ENCODE measurements around the gene FHIT.

DNA sequence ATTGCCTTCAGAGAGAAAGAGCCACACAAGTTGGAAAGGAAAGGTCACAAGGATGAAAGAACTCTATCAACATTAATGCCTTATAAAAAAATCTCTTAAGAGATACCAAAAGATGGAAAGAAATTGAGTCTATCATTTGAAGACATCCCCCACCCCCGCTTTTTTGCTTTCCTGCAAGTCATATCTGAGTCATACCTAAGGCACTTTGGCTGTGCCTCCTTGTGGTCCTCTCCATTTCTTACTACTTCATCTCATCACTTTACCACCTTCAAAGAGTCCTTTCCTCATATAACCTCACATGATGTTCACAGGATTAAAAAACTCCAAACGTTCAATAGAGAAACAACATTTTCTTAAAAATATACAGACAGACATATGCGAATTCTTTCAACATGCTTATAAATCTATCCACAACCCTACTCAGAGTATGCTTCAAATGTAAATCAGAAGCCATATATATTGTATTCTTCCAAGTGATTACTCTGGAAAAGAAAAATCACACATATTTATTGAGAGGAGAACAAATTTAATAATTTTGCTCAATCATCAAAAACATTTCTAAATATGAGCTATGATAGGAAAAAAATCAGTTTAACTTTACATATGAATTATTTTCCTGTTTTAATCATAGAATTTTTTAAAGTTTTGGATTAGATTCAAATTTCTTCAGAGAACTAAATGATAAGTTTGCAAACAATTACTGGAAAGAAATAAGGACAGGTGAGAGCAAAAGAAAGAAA is 1197.6 kb downstream of the FHIT start:
- TF ChIP-seq, protein P1, sequence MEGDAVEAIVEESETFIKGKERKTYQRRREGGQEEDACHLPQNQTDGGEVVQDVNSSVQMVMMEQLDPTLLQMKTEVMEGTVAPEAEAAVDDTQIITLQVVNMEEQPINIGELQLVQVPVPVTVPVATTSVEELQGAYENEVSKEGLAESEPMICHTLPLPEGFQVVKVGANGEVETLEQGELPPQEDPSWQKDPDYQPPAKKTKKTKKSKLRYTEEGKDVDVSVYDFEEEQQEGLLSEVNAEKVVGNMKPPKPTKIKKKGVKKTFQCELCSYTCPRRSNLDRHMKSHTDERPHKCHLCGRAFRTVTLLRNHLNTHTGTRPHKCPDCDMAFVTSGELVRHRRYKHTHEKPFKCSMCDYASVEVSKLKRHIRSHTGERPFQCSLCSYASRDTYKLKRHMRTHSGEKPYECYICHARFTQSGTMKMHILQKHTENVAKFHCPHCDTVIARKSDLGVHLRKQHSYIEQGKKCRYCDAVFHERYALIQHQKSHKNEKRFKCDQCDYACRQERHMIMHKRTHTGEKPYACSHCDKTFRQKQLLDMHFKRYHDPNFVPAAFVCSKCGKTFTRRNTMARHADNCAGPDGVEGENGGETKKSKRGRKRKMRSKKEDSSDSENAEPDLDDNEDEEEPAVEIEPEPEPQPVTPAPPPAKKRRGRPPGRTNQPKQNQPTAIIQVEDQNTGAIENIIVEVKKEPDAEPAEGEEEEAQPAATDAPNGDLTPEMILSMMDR (IDR thresholded peaks at IDR 0.05; ENCODE audit: low read depth, low read length, missing input control), result no peak
- TF ChIP-seq, protein P2, sequence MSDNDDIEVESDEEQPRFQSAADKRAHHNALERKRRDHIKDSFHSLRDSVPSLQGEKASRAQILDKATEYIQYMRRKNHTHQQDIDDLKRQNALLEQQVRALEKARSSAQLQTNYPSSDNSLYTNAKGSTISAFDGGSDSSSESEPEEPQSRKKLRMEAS (IDR thresholded peaks at IDR 0.05), result no peak
- TF ChIP-seq TAF1 (conservative IDR thresholded peaks at IDR 0.05) (no peak), GABPA (IDR thresholded peaks at IDR 0.05 in 1 of 2, conservative IDR thresholded peaks at IDR 0.05 in 1 of 2) (no peak), YY1 (IDR thresholded peaks at IDR 0.05) (no peak), RAD21 (IDR thresholded peaks at IDR 0.05) (no peak), SP1 (IDR thresholded peaks at IDR 0.05) (no peak), RXRA (IDR thresholded peaks at IDR 0.05) (no peak)
- TF ChIP-seq, protein P3, sequence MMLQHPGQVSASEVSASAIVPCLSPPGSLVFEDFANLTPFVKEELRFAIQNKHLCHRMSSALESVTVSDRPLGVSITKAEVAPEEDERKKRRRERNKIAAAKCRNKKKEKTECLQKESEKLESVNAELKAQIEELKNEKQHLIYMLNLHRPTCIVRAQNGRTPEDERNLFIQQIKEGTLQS (IDR thresholded peaks at IDR 0.05), result no peak

Data from liver (tissue), 3 donors.